HG03025 (cell line): ENCODE measurements around the gene CYP19A1.
"Not testable (repeated sequence)": the region's sequence is repeated elsewhere in the genome, so short reads cannot be mapped to it uniquely, and the experiment has no call there.

ENCODE experiments used
- ATAC-seq: cut with Tn5 transposase; IDR thresholded peaks from one replicate; pipeline ENCODE4 v1.9.1; 2021; ENCODE audit warnings: mild to moderate bottlenecking, moderate library complexity; ENCODE audit not compliant: unreplicated experiment, low FRiP score

The CYP19A1 gene

GRCh38 chr15:51189669-51190385, 148.6 kb downstream of the CYP19A1 start:
- ATAC-seq, result no peak

- ATAC-seq, result not testable (repeated sequence)
Observed at GRCh38 chr15:51188791-51189190, 149.6 kb downstream of the CYP19A1 start.

GRCh38 chr15:51186891-51187290, 151.5 kb downstream of the CYP19A1 start:
- no peak for ATAC-seq

GRCh38 chr15:51186181-51186705, 152.2 kb downstream of the CYP19A1 start:
- no peak for ATAC-seq

GRCh38 chr15:51185213-51186159, 152.9 kb downstream of the CYP19A1 start:
- no peak for ATAC-seq

- ATAC-seq, result no peak
Observed at GRCh38 chr15:51184627-51185026, 153.8 kb downstream of the CYP19A1 start.

GRCh38 chr15:51183076-51183475, 155.3 kb downstream of the CYP19A1 start:
- no peak for ATAC-seq

- ATAC-seq, result no peak
Observed at GRCh38 chr15:51181905-51182304, 156.5 kb downstream of the CYP19A1 start.

GRCh38 chr15:51181221-51181620, 157.2 kb downstream of the CYP19A1 start:
- ATAC-seq, result no peak

- ATAC-seq, result no peak
Observed at GRCh38 chr15:51180534-51180933, 157.9 kb downstream of the CYP19A1 start.

GRCh38 chr15:51180011-51180410, 158.4 kb downstream of the CYP19A1 start:
- ATAC-seq, result no peak

- ATAC-seq, result no peak
Observed at GRCh38 chr15:51172193-51172592, 166.2 kb downstream of the CYP19A1 start.

GRCh38 chr15:51171634-51171932, 166.8 kb downstream of the CYP19A1 start:
- ATAC-seq, result no peak

GRCh38 chr15:51170882-51171633, 167.3 kb downstream of the CYP19A1 start:
- ATAC-seq, result no peak

GRCh38 chr15:51168700-51169099, 169.7 kb downstream of the CYP19A1 start:
- ATAC-seq, result no peak

GRCh38 chr15:51163843-51164242, 174.6 kb downstream of the CYP19A1 start:
- no peak for ATAC-seq

GRCh38 chr15:51162865-51163762, 175.3 kb downstream of the CYP19A1 start:
- no peak for ATAC-seq

GRCh38 chr15:51161491-51162220, 176.7 kb downstream of the CYP19A1 start:
- ATAC-seq, result no peak

- ATAC-seq, result no peak
Observed at GRCh38 chr15:51160484-51160883, 177.9 kb downstream of the CYP19A1 start.
